Cardiac muscle cell (in vitro differentiated cells and primary cell): Measurements from ENCODE around the gene FOXF2. TPM values are rescaled to one million over a fixed set of nuclear protein-coding genes. Genes with fewer than 3 reads are reported as not detected.

ENCODE experiments used
- DNase-seq, 2 donors: peaks; one replicate each; pipeline versions ENCODE4 v3.0.0 to v3.0.0-alpha.2; 2010 to 2017; ENCODE audit warnings: low read depth in 1 of 2, low spot score in 1 of 2
- H3K27ac ChIP-seq: fragments of 200-600 bp; sonication (generic); 2 replicates; pipeline ENCODE4 v1.5.1; 2016
- H3K27me3 ChIP-seq: fragments of 200-600 bp; sonication (generic); 2 replicates; pipeline ENCODE4 v1.6.0; 2016; ENCODE audit warnings: control low read depth
- H3K36me3 ChIP-seq: fragments of 200-600 bp; sonication (generic); 2 replicates; pipeline ENCODE4 v1.5.1; 2016; ENCODE audit warnings: control low read depth
- H3K4me1 ChIP-seq: fragments of 200-600 bp; sonication (generic); 2 replicates; pipeline ENCODE4 v1.8.1; 2017; ENCODE audit warnings: low read depth, mild to moderate bottlenecking, mixed run types
- H3K4me3 ChIP-seq: fragments of 200-600 bp; sonication (generic); 2 replicates; pipeline ENCODE4 v1.5.1; 2016; ENCODE audit warnings: mild to moderate bottlenecking
- H3K9me3 ChIP-seq: fragments of 200-600 bp; sonication (generic); 2 replicates; pipeline ENCODE4 v1.5.1; 2017; ENCODE audit warnings: low read depth, mild to moderate bottlenecking, control low read depth
- polyA plus RNA-seq: library from polyadenylated mRNA; unstranded; fragments of >200 nt; fragmentation: Nextera tagmentation; extraction: Ambion mirVana; gene quantifications from 2 replicates; pipeline ENCODE4 v1.2.1, GENCODE V29; 2016
- total RNA-seq: library from RNA; depleted of rRNA; stranded (reverse); fragments of >200 nt; gene quantifications from 2 replicates; pipeline ENCODE4 v1.2.3, GENCODE V29; 2016
- TF ChIP-seq, protein P1 (sequence below): IDR thresholded peaks from 2 replicates; pipeline ENCODE4 v1.5.1; 2012; ENCODE audit warnings: low read depth, mild to moderate bottlenecking, low read length

Gene FOXF2
- total and polyA plus RNA-seq, 2 experiments from 2014 or later, result 0.09 to 0.16 TPM

GRCh38 chr6:1412901-1413300, 23.5 kb downstream of the FOXF2 start:
- TF ChIP-seq, protein P1, sequence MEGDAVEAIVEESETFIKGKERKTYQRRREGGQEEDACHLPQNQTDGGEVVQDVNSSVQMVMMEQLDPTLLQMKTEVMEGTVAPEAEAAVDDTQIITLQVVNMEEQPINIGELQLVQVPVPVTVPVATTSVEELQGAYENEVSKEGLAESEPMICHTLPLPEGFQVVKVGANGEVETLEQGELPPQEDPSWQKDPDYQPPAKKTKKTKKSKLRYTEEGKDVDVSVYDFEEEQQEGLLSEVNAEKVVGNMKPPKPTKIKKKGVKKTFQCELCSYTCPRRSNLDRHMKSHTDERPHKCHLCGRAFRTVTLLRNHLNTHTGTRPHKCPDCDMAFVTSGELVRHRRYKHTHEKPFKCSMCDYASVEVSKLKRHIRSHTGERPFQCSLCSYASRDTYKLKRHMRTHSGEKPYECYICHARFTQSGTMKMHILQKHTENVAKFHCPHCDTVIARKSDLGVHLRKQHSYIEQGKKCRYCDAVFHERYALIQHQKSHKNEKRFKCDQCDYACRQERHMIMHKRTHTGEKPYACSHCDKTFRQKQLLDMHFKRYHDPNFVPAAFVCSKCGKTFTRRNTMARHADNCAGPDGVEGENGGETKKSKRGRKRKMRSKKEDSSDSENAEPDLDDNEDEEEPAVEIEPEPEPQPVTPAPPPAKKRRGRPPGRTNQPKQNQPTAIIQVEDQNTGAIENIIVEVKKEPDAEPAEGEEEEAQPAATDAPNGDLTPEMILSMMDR, result no peak
- Histone ChIP-seq H3K27me3 (no peaks in the 10 kb centered on the region), H3K4me1 (no peaks in the 10 kb centered on the region), H3K9me3 (no peaks in the 10 kb centered on the region), H3K36me3 (no peaks in the 10 kb centered on the region), H3K27ac (no peak overlapping the region), H3K4me3 (no peak overlapping the region)
- no peak for DNase-seq

- H3K4me1 ChIP-seq, result no peaks in the 10 kb centered on the region
- TF ChIP-seq, protein P1, result no peak
- no peaks in the 10 kb centered on the region for H3K27me3 ChIP-seq
- DNase-seq, result no peak
- no peak overlapping the region for H3K4me3 ChIP-seq
- H3K9me3 ChIP-seq, result no peaks in the 10 kb centered on the region
- H3K27ac ChIP-seq, result no peak overlapping the region
- H3K36me3 ChIP-seq, result no peaks in the 10 kb centered on the region
Measured at GRCh38 chr6:1415416-1416063, 26.2 kb downstream of the FOXF2 start.

GRCh38 chr6:1416191-1416760, 26.9 kb downstream of the FOXF2 start:
- Histone ChIP-seq H3K9me3 (no peaks in the 10 kb centered on the region), H3K27ac (no peak overlapping the region), H3K36me3 (no peaks in the 10 kb centered on the region), H3K4me3 (no peak overlapping the region), H3K27me3 (no peaks in the 10 kb centered on the region), H3K4me1 (no peaks in the 10 kb centered on the region)
- DNase-seq, result no peak
- TF ChIP-seq, protein P1, result no peak

- H3K27me3 ChIP-seq, result no peaks in the 10 kb centered on the region
- H3K36me3 ChIP-seq, result no peaks in the 10 kb centered on the region
- DNase-seq, result no peak
- H3K9me3 ChIP-seq, result no peaks in the 10 kb centered on the region
- H3K4me1 ChIP-seq, result no peaks in the 10 kb centered on the region
- no peak overlapping the region for H3K4me3 ChIP-seq
- TF ChIP-seq, protein P1, result no peak
- no peak overlapping the region for H3K27ac ChIP-seq
Measured at GRCh38 chr6:1416820-1417219, 27.4 kb downstream of the FOXF2 start.

DNA sequence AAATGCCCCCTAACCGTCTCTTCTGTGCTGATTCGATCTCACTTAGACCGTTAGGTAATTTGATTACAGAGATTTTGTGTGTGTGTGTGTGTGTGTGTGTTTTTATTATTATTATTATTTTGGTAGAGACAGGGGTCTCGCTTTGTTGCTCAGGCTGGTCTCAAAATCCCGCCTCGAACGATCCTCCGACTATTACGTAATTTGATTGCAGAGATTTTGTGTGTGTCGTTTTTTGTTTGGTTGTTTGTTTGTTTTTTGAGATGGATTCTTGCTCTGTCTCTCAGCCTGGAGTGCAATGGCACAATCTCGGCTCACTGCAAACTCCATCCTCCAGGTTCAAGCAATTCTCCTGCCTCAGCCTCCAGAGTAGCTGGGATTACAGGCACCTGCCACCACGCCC, 28.3 kb downstream of the FOXF2 start:
- H3K9me3 ChIP-seq, result no peaks in the 10 kb centered on the region
- no peak for DNase-seq
- no peaks in the 10 kb centered on the region for H3K27me3 ChIP-seq
- H3K36me3 ChIP-seq, result no peaks in the 10 kb centered on the region
- H3K4me3 ChIP-seq, result no peak overlapping the region
- TF ChIP-seq, protein P1, result no peak
- no peak overlapping the region for H3K27ac ChIP-seq
- no peaks in the 10 kb centered on the region for H3K4me1 ChIP-seq
